Activated T-cell treated with anti-CD3 and anti-CD28 coated beads, Interleukin-2, amount 50 U/mL, for 24 hours (primary cell): ENCODE data around the gene OBSCN.

Source experiments
- DNase-seq: peaks from one replicate; pipeline ENCODE4 v3.0.0-alpha.2; 2020
- H3K27ac Mint-ChIP-seq: 2 replicates; pipeline ENCODE4 v1.8.0; 2020; ENCODE audit warnings: mild to moderate bottlenecking, mixed read lengths
- H3K27me3 Mint-ChIP-seq: 2 replicates; pipeline ENCODE4 v1.8.0; 2020; ENCODE audit warnings: mixed read lengths
- H3K36me3 Mint-ChIP-seq: 2 replicates; pipeline ENCODE4 v1.8.0; 2020; ENCODE audit warnings: low read depth, mixed read lengths
- H3K4me1 Mint-ChIP-seq: 2 replicates; pipeline ENCODE4 v1.8.0; 2020; ENCODE audit warnings: low read depth, mixed read lengths
- H3K4me3 Mint-ChIP-seq: 2 replicates; pipeline ENCODE4 v1.8.0; 2020; ENCODE audit warnings: mild to moderate bottlenecking, moderate library complexity, mixed read lengths
- H3K9me3 Mint-ChIP-seq: 2 replicates; pipeline ENCODE4 v1.8.0; 2020; ENCODE audit warnings: mixed read lengths

Gene OBSCN

DNA sequence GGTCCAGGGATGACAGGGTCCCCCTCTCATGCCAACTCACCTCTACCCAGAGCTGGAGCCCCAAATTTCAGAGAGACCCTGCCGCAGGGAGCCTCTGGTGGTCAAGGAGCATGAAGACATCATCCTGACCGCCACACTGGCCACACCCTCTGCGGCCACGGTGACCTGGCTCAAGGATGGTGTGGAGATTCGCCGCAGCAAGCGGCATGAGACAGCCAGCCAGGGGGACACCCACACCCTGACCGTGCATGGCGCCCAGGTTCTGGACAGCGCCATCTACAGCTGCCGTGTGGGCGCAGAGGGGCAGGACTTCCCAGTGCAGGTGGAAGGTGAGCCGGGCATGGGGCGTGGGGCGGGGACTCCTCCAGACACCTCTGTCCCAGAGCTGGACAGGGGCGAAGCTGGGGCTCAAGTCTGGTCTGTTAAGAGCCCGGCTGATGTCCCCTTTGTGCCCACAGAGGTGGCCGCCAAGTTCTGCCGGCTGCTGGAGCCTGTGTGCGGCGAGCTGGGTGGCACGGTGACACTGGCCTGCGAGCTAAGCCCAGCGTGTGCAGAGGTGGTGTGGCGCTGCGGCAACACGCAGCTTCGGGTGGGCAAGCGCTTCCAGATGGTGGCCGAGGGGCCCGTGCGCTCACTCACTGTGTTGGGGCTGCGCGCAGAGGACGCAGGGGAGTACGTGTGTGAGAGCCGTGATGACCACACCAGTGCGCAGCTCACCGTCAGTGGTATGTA, 66.0 kb downstream of the OBSCN start:
- Mint-ChIP-seq H3K4me1 (peaks cover 19% of the 10 kb centered on the region), H3K27me3 (no peaks in the 10 kb centered on the region), H3K27ac (no peak overlapping the region), H3K9me3 (no peaks in the 10 kb centered on the region), H3K36me3 (peaks cover 10% of the 10 kb centered on the region), H3K4me3 (peak overlapping the region; percentile 78)
- no peak for DNase-seq

DNA sequence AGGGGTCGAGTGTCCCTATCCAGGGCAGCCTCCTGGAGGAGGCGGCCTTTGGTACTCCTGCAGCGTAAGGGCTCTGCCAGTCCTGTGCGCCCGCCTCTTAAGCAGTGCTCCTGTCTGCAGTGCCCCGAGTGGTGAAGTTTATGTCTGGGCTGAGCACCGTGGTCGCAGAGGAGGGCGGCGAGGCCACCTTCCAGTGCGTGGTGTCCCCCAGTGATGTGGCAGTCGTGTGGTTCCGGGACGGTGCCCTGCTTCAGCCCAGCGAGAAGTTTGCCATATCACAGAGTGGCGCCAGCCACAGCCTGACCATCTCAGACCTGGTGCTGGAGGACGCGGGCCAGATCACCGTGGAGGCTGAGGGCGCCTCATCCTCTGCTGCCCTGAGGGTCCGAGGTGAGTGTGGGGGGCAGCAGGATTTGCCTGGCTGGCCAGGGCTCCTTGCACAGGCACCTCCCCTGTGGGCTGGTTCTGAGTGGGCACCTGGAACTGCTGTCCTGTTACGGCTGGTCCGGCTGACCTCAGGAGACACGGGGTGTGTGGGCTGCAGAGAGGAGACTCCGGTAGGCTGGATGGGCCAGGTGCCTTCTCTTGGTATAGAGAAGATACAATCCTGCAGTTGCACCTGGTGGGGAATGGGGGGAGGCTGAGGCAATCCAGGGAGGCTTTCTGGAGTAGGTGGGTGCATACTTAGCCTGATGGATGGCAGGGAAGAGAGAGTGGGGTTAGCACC, 66.8 kb downstream of the OBSCN start:
- H3K27ac Mint-ChIP-seq: no peak overlapping the region
- H3K36me3 Mint-ChIP-seq: peaks cover 14% of the 10 kb centered on the region
- no peaks in the 10 kb centered on the region for H3K27me3 Mint-ChIP-seq

DNA sequence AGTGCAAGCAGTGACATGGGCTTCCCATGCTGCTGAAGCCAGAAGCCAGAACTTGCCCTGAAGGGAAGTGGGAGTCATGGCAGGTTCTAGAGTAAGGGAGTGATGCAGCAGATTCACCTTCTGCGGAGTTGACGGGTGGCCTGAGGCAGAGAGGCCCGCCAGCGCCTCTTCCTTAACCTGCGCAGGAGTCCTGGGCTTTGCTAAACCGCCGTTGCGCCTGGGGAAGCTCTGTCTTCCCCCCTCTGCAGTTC, 67.3 kb downstream of the OBSCN start:
- DNase-seq: no peak
- Mint-ChIP-seq H3K27me3 (no peaks in the 10 kb centered on the region), H3K9me3 (no peaks in the 10 kb centered on the region), H3K27ac (no peak overlapping the region), H3K36me3 (peaks cover 17% of the 10 kb centered on the region), H3K4me3 (peak overlapping the region; percentile 78), H3K4me1 (peaks cover 18% of the 10 kb centered on the region)

More for the DNA sequence above, 66.8 kb downstream of the OBSCN start:
- DNase-seq: no peak
- Mint-ChIP-seq H3K4me3 (peak overlapping the region; percentile 78), H3K9me3 (no peaks in the 10 kb centered on the region), H3K4me1 (peaks cover 19% of the 10 kb centered on the region)

DNA sequence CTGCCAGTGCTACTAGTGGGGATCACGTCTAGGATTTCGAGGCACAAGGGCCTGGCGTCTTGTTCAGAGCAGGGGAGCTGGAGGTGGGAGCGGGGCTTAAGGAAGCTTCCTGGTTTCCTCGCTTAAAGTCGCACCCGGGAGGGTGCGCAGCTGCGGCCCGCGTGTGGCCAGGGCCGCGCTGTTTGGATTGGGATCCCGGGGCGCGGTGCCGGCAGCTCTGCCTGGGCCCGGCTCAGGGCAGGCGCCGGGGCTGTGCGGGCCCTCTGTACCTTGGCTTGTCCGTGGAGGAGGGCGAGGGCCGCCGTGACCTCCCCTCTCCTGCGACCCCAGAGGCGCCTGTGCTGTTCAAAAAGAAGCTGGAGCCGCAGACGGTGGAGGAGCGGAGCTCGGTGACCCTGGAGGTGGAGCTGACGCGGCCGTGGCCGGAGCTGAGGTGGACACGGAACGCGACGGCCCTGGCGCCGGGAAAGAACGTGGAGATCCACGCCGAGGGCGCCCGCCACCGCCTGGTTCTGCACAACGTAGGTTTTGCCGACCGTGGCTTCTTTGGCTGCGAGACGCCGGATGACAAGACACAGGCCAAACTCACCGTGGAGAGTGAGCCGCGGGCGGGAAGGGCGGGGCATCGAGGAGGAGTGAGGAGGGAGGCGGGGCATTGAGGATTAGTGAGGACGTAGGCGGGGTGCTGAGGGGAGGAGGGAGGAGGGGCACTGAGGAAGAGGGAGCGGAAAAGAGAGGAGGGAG, 67.8 kb downstream of the OBSCN start:
- H3K4me1 Mint-ChIP-seq: peaks cover 15% of the 10 kb centered on the region
- H3K36me3 Mint-ChIP-seq: peaks cover 20% of the 10 kb centered on the region
- no peaks in the 10 kb centered on the region for H3K27me3 Mint-ChIP-seq
- peak overlapping the region; percentile 29 for H3K27ac Mint-ChIP-seq
- no peaks in the 10 kb centered on the region for H3K9me3 Mint-ChIP-seq
- peak overlapping the region; percentile 78 for H3K4me3 Mint-ChIP-seq
- peak; percentile 89 for DNase-seq

DNA sequence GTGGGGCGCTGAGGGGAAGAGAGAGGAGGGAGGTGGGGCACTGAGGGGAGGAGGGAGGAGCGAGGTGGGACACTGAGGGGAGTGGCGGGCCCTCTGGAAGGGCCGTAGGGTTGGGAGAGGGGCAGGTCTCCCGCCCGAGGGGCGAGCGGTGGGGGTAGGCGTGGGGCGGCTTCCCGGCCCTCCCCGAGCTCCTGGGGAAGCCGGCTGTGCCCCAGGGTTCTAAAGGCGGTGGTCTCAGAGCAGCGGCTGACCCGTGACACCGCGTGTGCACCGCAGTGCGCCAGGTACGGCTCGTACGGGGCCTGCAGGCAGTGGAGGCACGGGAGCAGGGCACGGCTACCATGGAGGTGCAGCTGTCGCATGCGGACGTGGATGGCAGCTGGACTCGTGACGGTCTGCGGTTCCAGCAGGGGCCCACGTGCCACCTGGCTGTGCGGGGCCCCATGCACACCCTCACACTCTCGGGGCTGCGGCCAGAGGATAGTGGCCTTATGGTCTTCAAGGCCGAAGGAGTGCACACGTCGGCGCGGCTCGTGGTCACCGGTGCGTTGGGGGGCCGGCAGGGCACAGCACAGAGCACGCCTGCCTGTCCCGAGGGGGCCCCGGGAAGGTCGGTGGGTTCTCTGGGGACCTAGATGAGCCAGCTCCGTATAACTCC, 68.5 kb downstream of the OBSCN start:
- no peaks in the 10 kb centered on the region for H3K9me3 Mint-ChIP-seq
- no peak overlapping the region for H3K27ac Mint-ChIP-seq
- H3K36me3 Mint-ChIP-seq: peaks cover 22% of the 10 kb centered on the region
- peak overlapping the region; percentile 78 for H3K4me3 Mint-ChIP-seq
- no peaks in the 10 kb centered on the region for H3K27me3 Mint-ChIP-seq
- no peak for DNase-seq
- peaks cover 13% of the 10 kb centered on the region for H3K4me1 Mint-ChIP-seq

DNA sequence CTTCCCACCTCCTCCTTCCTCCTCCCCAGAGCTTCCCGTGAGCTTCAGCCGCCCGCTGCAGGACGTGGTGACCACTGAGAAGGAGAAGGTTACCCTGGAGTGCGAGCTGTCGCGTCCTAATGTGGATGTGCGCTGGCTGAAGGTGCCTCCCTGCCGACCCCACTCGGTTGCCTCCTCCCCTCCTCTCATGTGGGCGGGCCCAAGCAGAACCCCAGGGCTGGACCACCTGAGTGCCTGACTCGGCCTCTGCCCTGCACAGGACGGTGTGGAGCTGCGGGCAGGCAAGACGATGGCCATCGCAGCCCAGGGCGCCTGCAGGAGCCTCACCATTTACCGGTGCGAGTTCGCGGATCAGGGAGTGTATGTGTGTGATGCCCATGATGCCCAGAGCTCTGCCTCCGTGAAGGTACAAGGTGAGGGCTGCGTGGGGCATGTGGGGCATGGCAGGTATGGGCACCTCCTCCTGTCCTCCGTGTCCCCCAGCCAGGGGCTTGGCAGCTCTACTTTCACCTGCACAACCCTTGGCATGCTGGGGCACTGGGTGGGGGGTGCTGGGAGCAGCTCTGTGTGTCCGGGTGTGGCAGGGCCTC, 69.2 kb downstream of the OBSCN start:
- Mint-ChIP-seq H3K9me3 (no peaks in the 10 kb centered on the region), H3K27ac (no peak overlapping the region), H3K4me3 (peak overlapping the region; percentile 78), H3K27me3 (no peaks in the 10 kb centered on the region), H3K4me1 (peaks cover 12% of the 10 kb centered on the region), H3K36me3 (peaks cover 22% of the 10 kb centered on the region)
- no peak for DNase-seq

DNA sequence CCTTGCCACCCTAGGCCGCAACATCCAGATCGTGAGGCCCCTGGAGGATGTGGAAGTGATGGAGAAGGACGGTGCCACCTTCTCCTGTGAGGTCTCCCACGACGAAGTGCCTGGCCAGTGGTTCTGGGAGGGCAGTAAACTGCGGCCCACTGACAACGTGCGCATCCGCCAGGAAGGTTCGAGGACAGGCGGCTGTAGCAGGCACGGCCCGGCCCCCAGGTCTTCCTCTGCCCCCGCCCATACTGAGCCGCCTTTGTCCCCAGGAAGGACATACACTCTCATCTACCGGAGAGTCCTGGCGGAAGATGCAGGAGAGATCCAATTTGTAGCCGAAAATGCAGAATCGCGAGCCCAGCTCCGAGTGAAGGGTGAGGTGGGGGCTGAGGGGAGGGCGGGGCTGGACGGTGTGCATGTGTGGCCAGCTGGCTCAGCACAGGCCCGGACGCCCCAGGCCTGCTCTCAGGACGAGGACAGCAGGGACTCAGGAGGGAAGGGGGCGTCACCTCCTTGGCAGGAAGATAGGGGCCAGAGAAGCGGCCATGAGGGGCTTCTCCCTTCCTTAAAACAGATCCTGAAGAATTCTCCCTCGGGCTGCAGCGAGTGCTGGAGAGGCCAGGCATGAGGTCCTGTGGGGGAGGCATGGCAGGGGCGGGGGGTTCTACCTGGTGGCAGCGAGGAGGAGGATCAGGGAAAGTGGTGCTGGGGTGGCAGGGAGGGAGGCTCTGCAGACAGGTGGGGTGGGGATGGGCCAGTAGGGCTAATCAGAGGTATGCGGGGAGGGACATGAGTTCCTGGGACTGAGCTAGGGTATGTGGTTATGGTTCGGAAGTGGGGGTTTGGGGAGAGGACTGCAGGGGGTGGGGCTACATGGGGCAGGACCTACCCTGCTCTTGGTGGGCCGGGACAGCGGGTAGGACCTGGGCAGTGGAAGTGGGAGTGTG, 69.9 kb downstream of the OBSCN start:
- Mint-ChIP-seq H3K4me3 (no peak overlapping the region), H3K36me3 (peaks cover 27% of the 10 kb centered on the region), H3K27me3 (no peaks in the 10 kb centered on the region), H3K4me1 (peaks cover 12% of the 10 kb centered on the region), H3K27ac (no peak overlapping the region), H3K9me3 (no peaks in the 10 kb centered on the region)
- peak; percentile 29 for DNase-seq

DNA sequence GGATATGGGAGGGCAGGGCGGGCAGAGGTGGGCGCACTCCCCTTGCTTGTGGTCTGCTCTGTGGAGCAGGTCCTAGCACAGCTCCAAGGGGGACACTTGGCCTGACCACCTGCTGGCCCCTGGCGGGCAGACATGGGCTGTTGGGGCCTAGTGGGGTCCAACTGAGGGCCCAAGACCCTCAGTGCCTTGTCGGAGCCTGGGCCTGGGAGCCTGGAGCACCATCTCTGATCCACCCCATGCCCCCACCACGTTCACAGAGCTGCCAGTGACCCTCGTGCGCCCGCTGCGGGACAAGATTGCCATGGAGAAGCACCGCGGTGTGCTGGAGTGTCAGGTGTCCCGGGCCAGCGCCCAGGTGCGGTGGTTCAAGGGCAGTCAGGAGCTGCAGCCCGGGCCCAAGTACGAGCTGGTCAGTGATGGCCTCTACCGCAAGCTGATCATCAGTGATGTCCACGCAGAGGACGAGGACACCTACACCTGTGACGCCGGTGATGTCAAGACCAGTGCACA, 70.6 kb downstream of the OBSCN start:
- H3K9me3 Mint-ChIP-seq: no peaks in the 10 kb centered on the region
- peaks cover 32% of the 10 kb centered on the region for H3K36me3 Mint-ChIP-seq
- no peaks in the 10 kb centered on the region for H3K27me3 Mint-ChIP-seq
- H3K4me1 Mint-ChIP-seq: peaks cover 12% of the 10 kb centered on the region
- no peak for DNase-seq
- H3K27ac Mint-ChIP-seq: no peak overlapping the region
- no peak overlapping the region for H3K4me3 Mint-ChIP-seq

DNA sequence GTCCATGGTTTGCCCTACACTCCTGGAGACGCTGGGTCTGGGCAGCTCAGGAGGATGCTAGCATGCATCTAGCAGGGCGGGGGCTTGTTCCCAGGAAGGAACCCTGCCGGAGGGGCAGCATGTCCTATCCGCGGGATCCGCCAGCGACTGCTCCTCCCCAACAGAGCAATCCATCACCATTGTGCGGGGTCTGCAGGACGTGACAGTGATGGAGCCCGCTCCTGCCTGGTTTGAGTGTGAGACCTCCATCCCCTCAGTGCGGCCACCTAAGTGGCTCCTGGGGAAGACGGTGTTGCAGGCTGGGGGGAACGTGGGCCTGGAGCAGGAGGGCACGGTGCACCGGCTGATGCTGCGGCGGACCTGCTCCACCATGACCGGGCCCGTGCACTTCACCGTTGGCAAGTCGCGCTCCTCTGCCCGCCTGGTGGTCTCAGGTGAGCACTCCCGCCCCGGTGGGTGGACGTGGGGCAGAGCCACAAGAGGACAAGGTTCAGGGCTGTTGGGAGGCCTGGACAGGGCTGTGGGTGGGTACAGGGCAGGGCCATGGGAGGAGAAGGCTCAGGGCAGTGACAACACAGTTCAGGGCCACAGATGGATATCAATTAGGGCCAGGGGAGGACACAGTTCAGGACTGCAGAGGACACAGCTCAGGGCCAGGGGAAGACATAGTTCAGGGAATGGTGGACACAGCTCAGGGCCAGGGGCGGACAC, 71.3 kb downstream of the OBSCN start:
- no peak for DNase-seq
- no peak overlapping the region for H3K27ac Mint-ChIP-seq
- H3K4me3 Mint-ChIP-seq: no peak overlapping the region
- H3K36me3 Mint-ChIP-seq: peaks cover 35% of the 10 kb centered on the region
- no peaks in the 10 kb centered on the region for H3K27me3 Mint-ChIP-seq
- peaks cover 10% of the 10 kb centered on the region for H3K4me1 Mint-ChIP-seq
- H3K9me3 Mint-ChIP-seq: no peaks in the 10 kb centered on the region

DNA sequence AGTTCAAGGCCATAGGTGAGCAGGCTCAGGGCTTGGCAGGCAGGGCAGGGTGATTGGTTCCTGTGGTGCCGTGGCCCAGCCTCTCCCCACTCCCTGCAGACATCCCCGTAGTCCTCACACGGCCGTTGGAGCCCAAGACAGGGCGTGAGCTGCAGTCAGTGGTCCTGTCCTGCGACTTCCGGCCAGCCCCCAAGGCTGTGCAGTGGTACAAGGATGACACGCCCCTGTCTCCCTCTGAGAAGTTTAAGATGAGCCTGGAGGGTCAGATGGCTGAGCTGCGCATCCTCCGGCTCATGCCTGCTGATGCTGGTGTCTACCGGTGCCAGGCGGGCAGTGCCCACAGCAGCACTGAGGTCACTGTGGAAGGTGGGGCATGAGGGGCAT, 71.9 kb downstream of the OBSCN start:
- no peak for DNase-seq
- no peaks in the 10 kb centered on the region for H3K9me3 Mint-ChIP-seq
- no peak overlapping the region for H3K4me3 Mint-ChIP-seq
- H3K27me3 Mint-ChIP-seq: no peaks in the 10 kb centered on the region
- H3K4me1 Mint-ChIP-seq: peaks cover 6% of the 10 kb centered on the region
- H3K36me3 Mint-ChIP-seq: peaks cover 37% of the 10 kb centered on the region
- no peak overlapping the region for H3K27ac Mint-ChIP-seq

DNA sequence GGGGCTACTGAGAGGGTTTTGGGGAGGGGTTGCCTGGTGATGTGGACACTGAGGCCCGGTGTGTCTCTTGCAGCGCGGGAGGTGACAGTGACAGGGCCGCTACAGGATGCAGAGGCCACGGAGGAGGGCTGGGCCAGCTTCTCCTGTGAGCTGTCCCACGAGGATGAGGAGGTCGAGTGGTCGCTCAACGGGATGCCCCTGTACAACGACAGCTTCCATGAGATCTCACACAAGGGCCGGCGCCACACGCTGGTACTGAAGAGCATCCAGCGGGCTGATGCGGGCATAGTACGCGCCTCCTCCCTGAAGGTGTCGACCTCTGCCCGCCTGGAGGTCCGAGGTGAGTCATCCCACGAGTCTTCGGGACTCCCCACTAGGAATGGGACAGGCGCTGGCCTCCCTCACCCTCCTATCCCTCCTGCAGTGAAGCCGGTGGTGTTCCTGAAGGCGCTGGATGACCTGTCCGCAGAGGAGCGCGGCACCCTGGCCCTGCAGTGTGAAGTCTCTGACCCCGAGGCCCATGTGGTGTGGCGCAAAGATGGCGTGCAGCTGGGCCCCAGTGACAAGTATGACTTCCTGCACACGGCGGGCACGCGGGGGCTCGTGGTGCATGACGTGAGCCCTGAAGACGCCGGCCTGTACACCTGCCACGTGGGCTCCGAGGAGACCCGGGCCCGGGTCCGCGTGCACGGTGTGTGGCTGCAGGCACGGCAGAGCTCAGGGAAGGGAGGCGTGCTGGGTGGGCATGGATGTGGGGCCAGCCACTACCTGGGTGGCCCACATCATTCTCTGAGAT, 72.5 kb downstream of the OBSCN start:
- H3K9me3 Mint-ChIP-seq: no peaks in the 10 kb centered on the region
- H3K27ac Mint-ChIP-seq: no peak overlapping the region
- DNase-seq: no peak
- no peak overlapping the region for H3K4me3 Mint-ChIP-seq
- peaks cover 36% of the 10 kb centered on the region for H3K36me3 Mint-ChIP-seq
- H3K4me1 Mint-ChIP-seq: peaks cover under 1% of the 10 kb centered on the region
- H3K27me3 Mint-ChIP-seq: no peaks in the 10 kb centered on the region

DNA sequence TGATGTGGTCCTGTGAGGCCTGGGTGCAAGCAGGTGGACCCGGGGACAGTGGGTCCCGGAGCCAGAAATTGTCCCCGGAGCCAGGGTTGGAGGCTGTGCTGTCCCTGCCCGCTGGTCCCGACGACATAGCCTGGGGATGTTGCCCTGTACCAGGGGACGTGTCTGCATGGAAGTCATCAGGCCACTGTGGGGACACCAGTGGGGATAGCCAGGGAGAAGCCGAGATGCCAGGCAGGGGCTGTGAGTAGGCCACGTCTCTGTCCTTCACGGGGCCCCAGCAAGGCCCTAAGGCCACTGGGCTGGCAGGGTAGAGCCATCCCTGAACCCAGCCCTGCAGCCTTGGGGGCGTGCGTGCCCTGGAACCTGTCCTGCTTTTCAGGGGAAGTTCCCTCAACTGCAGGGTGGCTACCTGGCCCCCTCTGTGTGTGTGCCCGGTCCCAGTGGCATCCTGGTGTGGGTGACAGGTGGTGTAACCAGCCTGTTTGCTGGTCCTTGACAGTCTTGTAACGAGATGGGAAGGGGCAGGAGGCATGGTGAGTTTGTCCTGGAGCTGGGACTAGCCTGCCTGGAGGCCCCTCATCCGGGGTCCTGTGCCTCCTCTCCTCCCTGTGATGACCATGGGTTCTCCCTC, 73.2 kb downstream of the OBSCN start:
- Mint-ChIP-seq H3K4me3 (no peak overlapping the region), H3K27ac (no peak overlapping the region)
- DNase-seq: no peak

More for the DNA sequence above, 73.2 kb downstream of the OBSCN start:
- H3K9me3 Mint-ChIP-seq: no peaks in the 10 kb centered on the region
- H3K4me1 Mint-ChIP-seq: no peaks in the 10 kb centered on the region
- peaks cover 41% of the 10 kb centered on the region for H3K36me3 Mint-ChIP-seq
- no peaks in the 10 kb centered on the region for H3K27me3 Mint-ChIP-seq
